ENCODE data around the gene OR4E2.

Gene OR4E2

DNA sequence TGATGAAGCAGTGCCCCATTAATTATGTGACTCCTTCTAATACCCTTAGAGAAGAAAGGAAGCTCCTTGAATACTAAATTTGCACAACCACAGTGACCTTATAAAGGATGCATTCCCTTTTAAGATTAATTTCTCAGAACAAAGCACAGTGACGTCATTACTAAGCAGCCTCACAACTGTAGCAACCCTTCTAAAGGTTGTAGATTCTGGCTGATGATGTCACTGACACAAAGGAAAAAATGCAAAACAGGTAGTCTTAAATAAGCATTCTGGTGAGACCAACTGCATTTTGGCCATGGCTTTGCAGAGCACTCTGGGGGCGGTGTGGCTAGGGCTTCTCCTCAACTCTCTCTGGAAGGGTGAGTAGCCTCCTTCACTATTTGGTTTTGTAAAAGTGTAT, 58.4 kb downstream of the OR4E2 start:
- no peak for TF ChIP-seq POLR2AphosphoS5 (IDR thresholded peaks at IDR 0.05; ENCODE audit: low read depth, low read length)
- no peak for TF ChIP-seq TAF1 (IDR thresholded peaks at IDR 0.05; ENCODE audit: borderline replicate concordance, insufficient read depth, low read length)
- TF ChIP-seq SIN3A (IDR thresholded peaks at IDR 0.05; ENCODE audit: borderline replicate concordance, insufficient read depth, low read length) = no peak
- TF ChIP-seq FOXP2 (optimal IDR thresholded peaks at IDR 0.05; ENCODE audit: borderline replicate concordance, extremely low read depth, extremely low read length, insufficient read depth) = no peak

DNA sequence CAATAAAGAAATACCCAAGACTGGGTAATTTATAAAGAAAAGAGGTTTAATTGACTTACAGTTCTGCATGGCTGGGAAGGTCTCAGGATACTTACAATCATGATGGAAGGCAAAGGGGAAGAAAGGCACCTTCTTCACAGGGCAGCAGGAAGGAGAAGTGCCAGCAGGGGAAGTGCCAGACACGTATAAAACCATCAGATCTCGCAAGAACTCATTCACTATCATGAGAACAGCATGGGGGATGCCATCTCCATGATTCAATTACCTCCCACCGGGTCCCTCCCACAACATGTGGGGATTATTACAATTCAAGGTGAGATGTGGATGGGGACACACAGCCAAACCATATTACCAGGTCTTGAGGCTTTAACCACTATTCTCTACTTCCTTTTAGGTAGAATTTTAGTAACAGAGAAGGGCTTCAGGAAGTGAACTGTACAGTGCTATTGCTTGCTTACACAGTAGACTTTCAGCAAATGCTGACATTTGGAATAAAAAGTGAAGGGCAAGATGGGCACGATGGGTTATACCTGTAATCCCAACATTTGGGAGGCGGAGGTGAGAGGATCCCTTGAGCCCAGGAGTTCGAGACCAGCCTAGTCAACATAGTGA, 60.8 kb downstream of the OR4E2 start:
- TF ChIP-seq POLR2AphosphoS5 (IDR thresholded peaks at IDR 0.05; ENCODE audit: low read depth, low read length) (no peak), TAF1 (IDR thresholded peaks at IDR 0.05; ENCODE audit: borderline replicate concordance, insufficient read depth, low read length) (no peak), SIN3A (IDR thresholded peaks at IDR 0.05; ENCODE audit: borderline replicate concordance, insufficient read depth, low read length) (no peak), FOXP2 (optimal IDR thresholded peaks at IDR 0.05; ENCODE audit: borderline replicate concordance, extremely low read depth, extremely low read length, insufficient read depth) (no peak)
- TF ChIP-seq, protein P1, sequence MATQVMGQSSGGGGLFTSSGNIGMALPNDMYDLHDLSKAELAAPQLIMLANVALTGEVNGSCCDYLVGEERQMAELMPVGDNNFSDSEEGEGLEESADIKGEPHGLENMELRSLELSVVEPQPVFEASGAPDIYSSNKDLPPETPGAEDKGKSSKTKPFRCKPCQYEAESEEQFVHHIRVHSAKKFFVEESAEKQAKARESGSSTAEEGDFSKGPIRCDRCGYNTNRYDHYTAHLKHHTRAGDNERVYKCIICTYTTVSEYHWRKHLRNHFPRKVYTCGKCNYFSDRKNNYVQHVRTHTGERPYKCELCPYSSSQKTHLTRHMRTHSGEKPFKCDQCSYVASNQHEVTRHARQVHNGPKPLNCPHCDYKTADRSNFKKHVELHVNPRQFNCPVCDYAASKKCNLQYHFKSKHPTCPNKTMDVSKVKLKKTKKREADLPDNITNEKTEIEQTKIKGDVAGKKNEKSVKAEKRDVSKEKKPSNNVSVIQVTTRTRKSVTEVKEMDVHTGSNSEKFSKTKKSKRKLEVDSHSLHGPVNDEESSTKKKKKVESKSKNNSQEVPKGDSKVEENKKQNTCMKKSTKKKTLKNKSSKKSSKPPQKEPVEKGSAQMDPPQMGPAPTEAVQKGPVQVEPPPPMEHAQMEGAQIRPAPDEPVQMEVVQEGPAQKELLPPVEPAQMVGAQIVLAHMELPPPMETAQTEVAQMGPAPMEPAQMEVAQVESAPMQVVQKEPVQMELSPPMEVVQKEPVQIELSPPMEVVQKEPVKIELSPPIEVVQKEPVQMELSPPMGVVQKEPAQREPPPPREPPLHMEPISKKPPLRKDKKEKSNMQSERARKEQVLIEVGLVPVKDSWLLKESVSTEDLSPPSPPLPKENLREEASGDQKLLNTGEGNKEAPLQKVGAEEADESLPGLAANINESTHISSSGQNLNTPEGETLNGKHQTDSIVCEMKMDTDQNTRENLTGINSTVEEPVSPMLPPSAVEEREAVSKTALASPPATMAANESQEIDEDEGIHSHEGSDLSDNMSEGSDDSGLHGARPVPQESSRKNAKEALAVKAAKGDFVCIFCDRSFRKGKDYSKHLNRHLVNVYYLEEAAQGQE (IDR thresholded peaks at IDR 0.05; ENCODE audit: insufficient read depth in 1 of 2, low read depth in 2 of 2, low read length in 2 of 2) = no peak

Data from PFSK-1 (cell line).